ENCODE results near the gene IGFBP5. TPM values are rescaled to one million over a fixed set of nuclear protein-coding genes. Genes with fewer than 3 reads are reported as not detected.

IGFBP5 gene
- total and polyA plus RNA-seq, 12 donors = 67.1 to 267 (median 152) TPM

DNA sequence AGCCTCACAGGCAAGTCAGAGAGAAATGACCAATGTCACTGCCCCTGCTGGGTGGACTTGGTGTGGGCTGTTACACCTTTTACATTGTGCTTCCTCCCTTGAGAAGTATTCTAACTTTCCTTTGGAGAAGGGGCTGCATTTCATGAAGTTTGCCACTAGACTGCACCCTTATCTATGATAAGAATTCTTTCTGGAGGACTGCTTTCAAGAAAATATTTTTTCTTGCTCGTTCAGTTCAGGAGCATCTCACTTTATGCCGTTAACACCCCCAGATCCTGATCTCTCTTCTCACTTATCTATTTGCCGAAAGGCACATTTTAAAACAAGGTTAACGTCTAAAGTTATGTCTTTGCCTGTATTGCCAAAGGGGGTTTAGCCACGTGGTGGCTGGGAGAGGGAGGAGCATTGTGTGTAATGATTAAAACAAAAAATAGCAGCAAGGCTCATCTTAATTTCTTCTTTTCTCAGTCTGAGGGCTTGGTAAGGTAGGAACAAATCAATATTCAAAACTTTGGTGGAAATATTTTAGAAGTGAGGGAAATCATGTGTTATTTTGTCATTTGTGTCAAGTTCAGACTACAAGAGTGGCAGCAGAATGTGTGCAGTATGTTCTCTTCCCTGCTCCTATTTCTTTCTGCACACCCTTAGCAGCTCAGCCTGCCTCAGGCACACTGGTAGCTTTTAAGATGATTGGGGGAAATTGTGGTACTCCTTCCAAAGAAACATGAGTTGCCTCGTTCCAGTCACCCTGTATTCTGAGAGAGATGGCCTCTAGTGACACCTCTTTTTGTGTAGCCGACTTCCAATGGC, 1.6 kb upstream of the IGFBP5 start:
- WGBS, 2 donors = 36 to 42% methylated on average over 7 of the region's 7 CpGs
- peak overlapping the region in 5 of 10 donors; percentile 49 to 95 (median 90) for H3K27ac ChIP-seq

GRCh38 chr2:216696321-216696720, 972 bp upstream of the IGFBP5 start:
- H3K36me3 ChIP-seq = no peaks in the 10 kb centered on the region
- intact Hi-C loops (cut with DNase I) = loop anchor here (5.0 to 10.0 kb wide), 17 partner anchors 76 to 1018 kb away; no protein-coding TSS in a partner anchor
- WGBS, 2 donors = 83 to 86% methylated on average over 1 of the region's 1 CpG
- TF ChIP-seq CTCF (IDR thresholded peaks at IDR 0.05) = no peak
- H3K9me3 ChIP-seq = no peaks in the 10 kb centered on the region
- peaks cover 0 to 95% (median 0%) of the 10 kb centered on the region in 7 donors for H3K27me3 ChIP-seq
- no peak for DNase-seq
- H3K4me1 ChIP-seq = peaks cover 10 to 84% (median 55%) of the 10 kb centered on the region in 9 donors
- peak overlapping the region in 7 of 10 donors; percentile 49 to 95 (median 90) for H3K27ac ChIP-seq
- no peak overlapping the region for H3K4me3 ChIP-seq
- no peak for ATAC-seq

More for the DNA sequence above, 1.6 kb upstream of the IGFBP5 start:
- Histone ChIP-seq H3K36me3 (no peaks in the 10 kb centered on the region), H3K4me3 (no peak overlapping the region), H3K4me1 (peaks cover 10 to 80% (median 55%) of the 10 kb centered on the region in 9 donors), H3K9me3 (no peaks in the 10 kb centered on the region), H3K27me3 (peaks cover 0 to 90% (median 0%) of the 10 kb centered on the region in 7 donors)
- DNase-seq (no peak), ATAC-seq (no peak)
- intact Hi-C loops (cut with DNase I) = loop anchor here (5.0 to 10.0 kb wide), 17 partner anchors 75 to 1018 kb away; no protein-coding TSS in a partner anchor
- TF ChIP-seq CTCF (IDR thresholded peaks at IDR 0.05) = peak in 8 of 9 donors; percentile 19 to 71 (median 52)

- DNase-seq = no peak
- TF ChIP-seq CTCF (IDR thresholded peaks at IDR 0.05) = no peak
- WGBS, 2 donors = 1 to 8% methylated on average over 10 of the region's 10 CpGs
- peaks cover 11 to 79% (median 57%) of the 10 kb centered on the region in 9 donors for H3K4me1 ChIP-seq
- ATAC-seq = no peak
- peaks cover 0 to 96% (median 0%) of the 10 kb centered on the region in 7 donors for H3K27me3 ChIP-seq
- peak overlapping the region; percentile 64 to 95 (median 86) for H3K27ac ChIP-seq
- H3K4me3 ChIP-seq = peak overlapping the region; percentile 19 to 75 (median 71)
- H3K9me3 ChIP-seq = no peaks in the 10 kb centered on the region
- intact Hi-C loops (cut with DNase I) = loop anchor here (5.0 to 10.0 kb wide), 18 partner anchors 77 to 1020 kb away; no protein-coding TSS in a partner anchor
- H3K36me3 ChIP-seq = no peaks in the 10 kb centered on the region
These were observed 527 bp downstream of the IGFBP5 start for GRCh38 chr2:216694826-216695217.

- TF ChIP-seq CTCF (IDR thresholded peaks at IDR 0.05) = no peak
- H3K27ac ChIP-seq = peak overlapping the region; percentile 64 to 95 (median 86)
- peak; percentile 3 to 39 (median 12) for ATAC-seq
- H3K4me1 ChIP-seq = peaks cover 11 to 79% (median 60%) of the 10 kb centered on the region in 9 donors
- no peaks in the 10 kb centered on the region for H3K9me3 ChIP-seq
- peaks cover 0 to 96% (median 0%) of the 10 kb centered on the region in 7 donors for H3K27me3 ChIP-seq
- H3K4me3 ChIP-seq = peak overlapping the region; percentile 19 to 75 (median 71)
- DNase-seq = peak in 1 of 2 donors; percentile 67
- intact Hi-C loops (cut with DNase I) = loop anchor here in 6 of 10 donors (5.0 to 10.0 kb wide), 8 partner anchors 81 to 1021 kb away; no protein-coding TSS in a partner anchor
- H3K36me3 ChIP-seq = peaks cover 0 to 1% (median 0%) of the 10 kb centered on the region in 9 donors
- WGBS, 2 donors = 1% methylated on average over 55 to 59 of the region's 59 CpGs
These were observed 1.1 kb downstream of the IGFBP5 start for GRCh38 chr2:216694082-216694825.

Data from heart right ventricle (tissue), 16 donors.